SW 1271 (cell line): Measurements from ENCODE around the gene PCSK1.
"Not testable (repeated sequence)": the region's sequence is repeated elsewhere in the genome, so short reads cannot be mapped to it uniquely, and the experiment has no call there.

Experiments
- DNase-seq, 2 experiments: peaks; one replicate each; lab custom pipeline; 2025; lab: John Stamatoyannopoulos, UW

Gene PCSK1

DNA sequence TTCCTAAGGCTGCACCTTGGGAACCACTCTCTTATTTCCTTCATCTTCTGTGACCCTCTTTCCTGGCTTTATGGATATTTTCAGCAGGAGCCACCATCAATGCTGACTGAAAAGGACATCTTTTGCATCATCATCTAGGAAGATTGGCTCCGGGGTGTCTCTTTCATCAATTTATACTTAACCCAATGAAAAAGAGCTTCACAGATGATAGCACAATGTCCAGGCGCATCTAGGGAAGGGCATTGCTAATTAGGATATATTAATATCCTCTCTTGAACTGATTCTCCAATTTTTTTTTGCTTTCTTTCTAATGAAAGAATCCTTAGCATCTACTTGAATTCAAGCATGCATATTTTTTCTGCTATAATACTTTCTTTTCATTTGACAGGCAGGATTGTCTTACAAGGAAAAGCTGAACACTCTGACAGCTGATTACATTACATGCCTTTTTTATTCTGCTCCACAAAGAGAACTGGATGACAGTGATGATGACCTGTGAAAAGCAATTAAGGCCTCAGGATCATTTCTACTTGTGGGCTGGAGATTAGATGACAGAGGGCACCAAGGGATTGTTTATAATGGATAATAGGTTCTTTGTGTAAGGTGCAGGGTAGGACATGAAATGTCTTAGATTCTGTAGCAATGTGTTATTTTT, 60.2 kb downstream of the PCSK1 start:
- DNase-seq, result no peak

- DNase-seq, result no peak
These were observed 62.1 kb downstream of the PCSK1 start for GRCh38 chr5:96370976-96371375.

- DNase-seq, result not testable (repeated sequence)
These were observed 65.7 kb downstream of the PCSK1 start for GRCh38 chr5:96367337-96367736.

DNA sequence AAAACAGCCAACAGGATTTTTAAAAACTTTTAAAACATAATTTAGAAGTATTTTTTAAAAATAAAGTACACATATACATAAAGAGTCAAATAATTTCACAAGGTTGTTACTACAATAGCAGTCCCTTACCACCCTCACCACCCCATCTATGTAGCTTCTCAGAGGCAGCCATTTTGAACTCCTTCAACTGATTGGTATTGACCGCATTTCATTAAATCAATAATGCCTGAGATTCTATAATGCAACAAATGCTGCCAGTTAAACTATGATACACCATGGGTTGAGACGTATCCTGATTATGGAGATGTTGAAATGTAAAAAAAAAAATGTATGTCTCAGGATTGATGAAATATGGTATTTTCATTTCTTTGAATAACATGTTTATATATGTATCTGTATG, 78.8 kb downstream of the PCSK1 start:
- no peak for DNase-seq

- no peak for DNase-seq
These were observed 79.8 kb downstream of the PCSK1 start for GRCh38 chr5:96353220-96353619.

DNA sequence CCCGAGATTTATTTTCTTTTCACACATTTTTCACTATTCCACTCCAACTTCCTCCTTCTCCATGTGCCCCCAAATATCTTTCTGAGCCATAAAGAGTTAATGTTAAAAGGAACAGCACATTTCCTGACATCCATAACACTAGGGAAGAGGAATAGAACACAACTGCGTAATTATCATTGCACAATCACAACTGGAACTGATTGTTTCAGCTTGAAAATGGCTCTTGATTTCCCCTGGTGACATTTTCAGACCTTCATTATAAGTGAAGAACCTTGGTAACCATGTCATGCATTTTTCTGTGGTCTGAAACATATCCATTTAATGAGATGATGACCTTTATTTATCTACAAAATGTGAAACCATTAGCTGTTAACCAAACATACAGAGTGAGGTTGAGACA, 82.4 kb downstream of the PCSK1 start:
- no peak for DNase-seq

GRCh38 chr5:96348536-96348935, 84.5 kb downstream of the PCSK1 start:
- no peak for DNase-seq

GRCh38 chr5:96347502-96348292, 85.4 kb downstream of the PCSK1 start:
- no peak for DNase-seq

- peak; percentile 46 to 83 for DNase-seq
These were observed 88.1 kb downstream of the PCSK1 start for GRCh38 chr5:96344678-96345577.

GRCh38 chr5:96343094-96343493, 90.0 kb downstream of the PCSK1 start:
- DNase-seq, result no peak

- no peak for DNase-seq
These were observed 90.5 kb downstream of the PCSK1 start for GRCh38 chr5:96342581-96342980.
